EH (cell line): ENCODE measurements around the gene DTD1.

Experiments used
- DNase-seq: peaks from one replicate; pipeline ENCODE4 v3.0.0-alpha.2; 2015; ENCODE audit warnings: low read depth

Gene DTD1

DNA sequence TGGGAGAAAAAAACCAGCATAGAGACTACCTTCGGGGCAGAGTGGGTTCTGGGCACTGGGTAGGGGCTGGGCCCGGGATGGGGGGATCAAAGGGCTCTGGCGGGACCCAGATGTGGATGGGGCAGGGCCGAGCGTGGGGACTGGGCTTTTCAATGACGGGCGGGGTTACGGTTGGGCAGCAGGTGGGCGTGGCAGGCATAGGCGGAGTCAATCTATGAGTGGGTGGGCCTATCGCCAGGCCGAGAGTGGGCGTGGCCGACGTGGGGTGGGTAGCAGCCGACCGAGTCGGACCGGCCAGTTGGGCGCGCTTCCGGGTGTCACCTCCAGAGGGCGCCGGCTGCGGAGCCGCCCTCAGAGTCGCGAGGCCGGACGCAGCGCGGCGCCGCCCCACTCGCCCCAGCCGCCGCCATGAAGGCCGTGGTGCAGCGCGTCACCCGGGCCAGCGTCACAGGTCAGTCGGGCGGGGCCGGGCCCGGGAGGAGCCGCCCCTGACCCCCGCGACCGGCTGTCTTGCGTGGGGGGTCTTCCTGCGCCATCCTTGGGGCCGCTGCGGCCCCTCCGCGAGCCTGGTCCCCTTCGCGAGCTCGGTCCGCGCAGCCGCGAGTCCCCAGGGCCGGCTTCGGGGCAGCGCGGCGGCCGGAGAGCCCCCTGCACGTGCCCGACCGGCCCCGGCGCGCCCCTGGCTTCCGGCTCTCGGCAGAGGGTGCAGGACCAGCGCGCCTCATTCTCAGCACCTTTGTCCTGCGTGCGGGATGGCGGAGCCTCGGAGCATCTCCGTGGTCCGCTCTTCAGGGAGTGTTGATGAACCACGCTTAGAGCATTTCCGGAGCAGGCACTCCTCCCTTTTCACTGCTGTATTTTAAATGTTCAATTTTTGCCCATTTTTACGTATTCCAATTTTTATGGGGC is at the start of gene DTD1:
DTD1 (plus strand) TSS at position 390 of the 909 bp plus-strand sequence; CDS start at position 409, 19 bp downstream.
- peak; percentile 87 for DNase-seq

- DNase-seq: peak; percentile 11
These were observed 46.1 kb upstream of the DTD1 start for GRCh38 chr20:18541741-18542140.

GRCh38 chr20:18543216-18543615 is 44.6 kb upstream of the DTD1 start:
- no peak for DNase-seq

DNA sequence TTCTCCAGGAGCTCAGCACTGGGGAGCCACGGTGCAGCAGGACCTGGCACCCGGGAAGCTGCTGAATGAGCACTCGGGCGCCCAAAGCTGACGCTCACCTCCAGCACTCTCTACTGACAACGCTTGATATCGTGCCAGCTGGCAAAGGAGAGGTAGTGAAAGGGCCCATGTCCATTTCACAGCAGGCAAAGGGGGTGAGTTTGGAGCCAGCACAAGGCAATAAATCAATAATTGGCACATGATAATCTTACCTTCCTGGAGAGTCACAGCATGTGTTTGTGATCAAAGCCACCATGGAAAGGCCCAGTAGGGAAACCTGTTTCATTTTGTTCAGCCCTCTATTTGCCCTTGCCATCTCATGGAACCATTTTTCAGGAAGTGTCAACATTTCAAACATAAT is 43.9 kb upstream of the DTD1 start:
- no peak for DNase-seq

DNA sequence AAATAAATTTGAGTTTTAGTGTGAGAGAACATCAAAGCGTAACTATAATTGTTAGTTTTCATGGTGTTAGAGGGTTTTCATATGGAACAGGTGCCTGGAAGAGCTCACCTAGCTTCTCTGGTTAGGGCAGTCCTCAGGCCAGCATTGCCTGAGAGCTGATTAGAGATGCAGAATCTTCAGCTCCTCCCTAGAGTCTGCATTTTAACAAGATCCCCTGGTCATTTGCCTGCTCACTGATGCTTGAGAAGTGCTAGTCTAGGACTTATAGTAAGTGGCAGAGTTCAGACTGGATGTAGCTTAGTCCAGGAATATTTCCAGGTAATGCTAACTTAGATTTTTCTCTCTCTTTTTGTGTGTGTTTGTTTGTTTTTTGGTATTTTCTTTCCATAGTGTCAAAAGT is 42.3 kb upstream of the DTD1 start:
- no peak for DNase-seq

DNA sequence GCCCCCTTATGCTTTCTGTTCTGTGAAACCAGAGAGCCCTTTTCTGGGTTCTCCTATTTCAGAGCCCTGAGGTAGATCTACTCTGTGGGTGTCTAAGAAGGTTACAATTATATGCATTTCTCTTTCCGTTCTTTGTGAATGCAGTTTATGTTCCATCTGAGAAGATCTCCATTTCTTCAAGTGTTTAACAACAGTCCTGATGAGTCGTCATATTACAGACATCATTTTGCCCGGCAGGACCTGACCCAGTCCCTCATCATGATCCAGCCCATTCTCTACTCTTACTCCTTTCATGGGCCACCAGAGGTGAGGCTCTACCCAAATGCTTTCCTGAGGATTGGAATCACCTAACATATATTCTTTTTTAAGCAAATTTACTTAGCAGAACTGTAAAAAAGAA is 39.4 kb upstream of the DTD1 start:
- no peak for DNase-seq

GRCh38 chr20:18553746-18554145 is 34.1 kb upstream of the DTD1 start:
- DNase-seq: no peak

DNA sequence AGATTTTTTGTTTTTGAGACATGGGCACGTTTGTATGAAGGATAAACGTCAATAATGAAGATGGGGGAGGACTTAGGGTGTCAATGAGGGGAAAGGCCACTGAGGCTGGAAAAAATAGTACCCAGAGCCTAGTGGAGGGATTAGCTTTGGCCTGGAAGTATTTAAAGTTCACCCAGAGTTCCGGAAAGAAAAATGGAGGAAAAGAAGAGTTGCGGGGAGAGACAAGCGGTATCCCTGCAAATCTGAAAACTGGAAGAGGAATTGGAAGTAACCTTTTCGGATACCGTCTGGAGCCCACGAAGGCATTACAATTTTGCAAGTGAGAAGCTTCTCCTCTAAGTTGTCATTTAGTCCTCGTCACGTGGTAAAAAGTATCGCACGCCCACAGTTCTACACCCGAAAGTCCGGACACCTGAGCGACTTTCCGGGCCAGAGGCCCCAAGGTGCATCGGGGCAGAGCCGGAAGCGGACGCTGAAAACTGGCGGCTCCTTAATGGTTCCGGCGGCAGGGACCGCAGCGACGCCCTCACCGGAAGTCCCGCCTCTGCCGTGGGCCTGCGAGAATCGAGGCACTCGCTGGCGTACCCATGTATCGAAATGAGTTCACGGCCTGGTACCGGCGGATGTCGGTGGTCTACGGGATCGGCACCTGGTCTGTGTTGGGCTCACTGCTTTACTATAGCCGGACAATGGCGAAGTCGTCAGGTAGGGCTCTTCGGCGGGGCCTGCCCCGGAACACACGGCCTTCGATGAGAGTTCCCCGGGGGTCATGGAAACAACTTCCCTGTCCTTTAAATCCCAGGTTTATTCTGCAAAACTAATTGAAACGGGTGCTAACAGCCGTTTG is 20.7 kb upstream of the DTD1 start, which contains the start of gene SMIM26:
SMIM26 (plus strand) TSS at position 541 of the 847 bp plus-strand sequence; CDS start at position 588, 47 bp downstream.
- DNase-seq: peak; percentile 86

DNA sequence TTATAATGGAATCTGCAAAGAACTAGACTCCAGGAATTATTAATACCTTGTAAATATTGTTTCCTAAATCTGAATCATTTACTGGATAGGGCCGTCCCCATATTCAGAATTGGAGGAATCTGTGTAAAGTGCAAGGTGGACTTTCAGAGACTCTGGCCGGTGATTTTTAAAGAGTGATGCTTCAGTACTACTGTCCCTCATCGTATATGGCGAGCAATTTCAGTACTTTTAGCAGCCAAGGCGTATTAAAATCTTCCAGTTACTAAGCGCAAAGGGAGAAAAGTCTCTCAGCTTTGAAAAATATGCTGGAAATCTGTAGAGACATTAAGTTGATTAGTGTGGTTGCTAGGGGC is 20.1 kb upstream of the DTD1 start:
- DNase-seq: no peak

GRCh38 chr20:18571009-18571408 is 16.8 kb upstream of the DTD1 start:
- DNase-seq: no peak

DNA sequence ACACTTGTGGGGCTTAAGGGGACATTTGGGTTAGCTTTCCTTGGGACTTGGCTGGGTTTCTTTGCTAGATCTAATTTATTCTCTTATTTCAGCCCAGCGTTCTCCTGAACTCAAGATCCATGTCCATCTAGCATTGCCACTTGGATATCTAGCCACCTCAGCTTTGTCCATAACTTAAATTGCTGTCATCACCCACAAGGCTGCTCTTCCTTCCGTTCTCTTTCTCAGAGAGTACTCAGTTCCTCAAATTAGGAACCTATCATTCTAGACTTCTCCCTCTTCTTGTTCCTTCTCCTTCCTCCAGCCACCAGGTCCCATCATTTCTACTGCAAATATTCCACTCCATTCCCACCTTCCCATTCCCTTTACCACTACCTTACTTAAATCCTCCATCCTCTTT is 16.3 kb upstream of the DTD1 start:
- DNase-seq: no peak

DNA sequence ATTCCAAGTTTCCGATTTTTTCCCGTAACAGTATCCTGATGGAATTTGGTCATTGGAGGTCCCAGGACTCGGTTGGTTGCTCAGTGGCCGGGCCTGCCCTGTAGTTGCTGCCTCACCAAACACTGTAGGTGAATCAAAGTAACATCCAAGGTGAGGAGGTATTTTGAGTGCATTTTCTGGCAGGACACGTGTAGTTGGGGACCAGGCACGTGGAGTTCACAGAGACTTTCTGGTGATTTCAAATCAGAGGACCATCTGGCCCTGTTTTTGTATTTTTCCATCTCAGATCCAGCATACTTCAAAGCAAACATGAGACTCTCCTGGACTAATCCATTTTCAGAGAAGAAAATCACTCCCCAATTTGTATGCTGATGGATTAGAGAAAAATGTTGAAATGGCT is 9.9 kb upstream of the DTD1 start:
- no peak for DNase-seq

GRCh38 chr20:18578581-18578980 is 9.3 kb upstream of the DTD1 start:
- no peak for DNase-seq

DNA sequence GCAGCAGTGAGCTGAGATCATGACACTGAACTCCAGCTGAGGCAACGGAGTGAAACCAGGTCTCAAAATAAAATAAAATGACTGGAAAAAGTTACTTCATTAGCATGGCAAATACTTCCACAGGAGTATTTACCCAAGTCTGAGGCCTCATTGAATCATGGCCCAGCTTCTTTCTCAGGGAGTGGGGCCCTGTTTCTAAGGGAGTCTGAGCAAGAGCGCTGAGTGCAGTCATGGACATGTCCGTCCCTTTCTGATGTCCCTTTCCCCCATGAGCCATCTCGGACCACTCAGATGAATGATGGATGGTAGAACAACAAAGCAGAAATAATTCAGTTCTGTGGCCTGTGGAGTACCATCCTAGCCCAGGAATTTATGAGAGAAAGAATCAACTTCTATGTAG is 7.8 kb upstream of the DTD1 start:
- DNase-seq: no peak

DNA sequence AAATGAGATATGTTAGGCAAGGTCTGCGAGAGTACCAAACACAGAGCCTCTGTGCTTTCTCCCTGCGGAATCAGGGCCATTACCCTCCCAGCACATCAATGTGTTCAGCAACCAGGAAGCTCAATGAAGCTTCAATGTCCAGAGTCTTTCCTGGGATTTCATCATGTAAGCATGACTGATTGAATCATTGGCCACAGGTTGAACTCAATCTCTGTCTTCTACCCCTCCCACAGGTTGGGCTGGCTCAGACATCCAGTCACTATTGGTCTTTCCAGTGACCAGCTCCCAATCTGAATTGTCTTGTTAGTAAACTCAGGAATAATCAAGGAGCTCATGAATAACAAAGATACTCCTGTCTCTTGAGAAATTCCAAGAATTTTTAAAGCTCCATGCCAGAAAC is 2.7 kb upstream of the DTD1 start:
- peak; percentile 61 for DNase-seq

- no peak for DNase-seq
These were observed 700 bp downstream of the DTD1 start for GRCh38 chr20:18588574-18588933.

DNA sequence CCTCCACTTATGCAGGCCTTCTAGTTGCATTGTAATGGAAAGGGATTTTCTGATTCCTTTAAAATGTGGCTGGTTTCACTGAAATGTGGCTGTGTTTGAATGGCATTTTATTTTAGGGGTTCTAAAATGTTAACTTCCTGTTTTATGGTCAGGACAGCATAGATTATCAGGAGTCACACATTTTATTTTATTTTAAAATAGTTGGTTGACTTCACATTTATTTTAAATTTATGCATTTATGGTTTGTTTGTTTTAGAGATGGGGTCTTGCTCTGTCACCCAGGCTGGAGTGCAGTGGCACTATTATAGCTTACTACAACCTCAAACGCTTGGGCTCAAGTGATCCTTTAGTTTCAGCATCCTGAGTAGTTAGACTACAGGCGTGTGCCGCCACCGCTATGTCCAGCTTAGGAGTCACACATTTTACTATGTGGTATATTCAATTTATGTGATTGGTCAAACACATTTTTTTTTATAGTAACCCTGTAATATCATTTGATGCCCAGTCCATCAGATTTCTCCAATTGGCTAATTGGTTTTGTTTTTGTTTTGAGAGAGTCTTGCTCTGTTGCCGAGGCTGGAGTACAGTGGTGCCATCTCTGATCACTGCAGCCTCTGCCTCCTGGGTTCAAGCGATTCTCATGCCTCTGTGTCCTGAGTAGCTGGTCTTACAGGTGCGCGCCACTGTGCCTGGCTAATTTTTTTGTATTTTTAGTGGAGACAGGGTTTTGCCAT is 2.3 kb downstream of the DTD1 start:
- DNase-seq: no peak

- peak; percentile 20 for DNase-seq
These were observed 8.4 kb downstream of the DTD1 start for GRCh38 chr20:18596270-18596669.

- DNase-seq: no peak
These were observed 21.9 kb downstream of the DTD1 start for GRCh38 chr20:18609741-18610140.

DNA sequence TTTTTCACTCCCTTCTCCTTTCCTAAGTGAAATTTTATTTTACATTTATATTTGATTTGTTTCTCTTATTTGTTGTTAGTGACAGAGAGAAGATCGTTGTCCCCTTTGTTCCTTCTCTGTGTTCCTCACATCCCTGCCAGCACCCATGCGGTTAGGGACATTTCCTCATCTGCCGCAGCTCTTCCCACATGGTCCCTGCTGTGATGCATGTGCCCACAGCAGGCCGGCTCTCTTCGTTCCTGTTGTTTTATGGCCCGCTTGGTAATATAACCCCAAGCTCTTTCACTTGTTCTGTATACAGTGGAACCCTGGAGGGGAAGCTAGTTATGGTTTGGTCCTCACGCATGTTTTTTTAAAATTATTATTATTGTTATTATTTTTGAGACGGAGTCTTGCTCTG is 23.6 kb downstream of the DTD1 start:
- DNase-seq: no peak

GRCh38 chr20:18613553-18613952 is 25.7 kb downstream of the DTD1 start:
- no peak for DNase-seq

GRCh38 chr20:18614244-18614643 is 26.4 kb downstream of the DTD1 start:
- no peak for DNase-seq
